GM12864 (cell line): Measurements from ENCODE around the gene TCEAL8.

ENCODE experiments used
- DNase-seq: peaks from one replicate; pipeline ENCODE4 v3.0.0-alpha.2; 2011; ENCODE audit warnings: low read depth
- H3K4me3 ChIP-seq: 2 replicates; pipeline ENCODE4 v1.5.1; 2011; ENCODE audit warnings: mild to moderate bottlenecking, low read depth, low read length, control low read depth
- CTCF ChIP-seq: IDR thresholded peaks from 2 replicates; pipeline ENCODE4 v1.5.1; 2011; ENCODE audit warnings: low read depth, mild to moderate bottlenecking, moderate library complexity, low read length, control low read depth, inconsistent platforms; ENCODE audit errors: missing control alignments

Gene TCEAL8

GRCh38 chrX:103254921-103255493 lies at the start of gene TCEAL8:
TSS of gene TCEAL8 (minus strand) at chrX:103255155. CDS start at chrX:103253979, 1,176 bp downstream.
- DNase-seq: peak; percentile 26
- TF ChIP-seq CTCF: no peak

GRCh38 chrX:103304705-103305104 lies 49.8 kb upstream of the TCEAL8 start:
- no peak for DNase-seq
- TF ChIP-seq CTCF: no peak
- H3K4me3 ChIP-seq: no peak overlapping the region

More at GRCh38 chrX:103254921-103255493, at the start of gene TCEAL8:
- peak within 1 kb of the TSS; percentile 83 for H3K4me3 ChIP-seq

GRCh38 chrX:103293118-103293517 lies 38.2 kb upstream of the TCEAL8 start:
- no peak for DNase-seq
- no peak overlapping the region for H3K4me3 ChIP-seq
- TF ChIP-seq CTCF: no peak

GRCh38 chrX:103279624-103280023 lies 24.7 kb upstream of the TCEAL8 start:
- no peak for TF ChIP-seq CTCF
- no peak for DNase-seq
- no peak overlapping the region for H3K4me3 ChIP-seq

GRCh38 chrX:103276581-103277002 lies 21.6 kb upstream of the TCEAL8 start, which contains the start of gene TCEAL5:
TSS of gene TCEAL5 (minus strand) at chrX:103276750. CDS start at chrX:103274563, 2,187 bp downstream.
- H3K4me3 ChIP-seq: no peak within 1 kb of the TSS
- no peak for DNase-seq
- no peak for TF ChIP-seq CTCF

- DNase-seq: no peak
- no peak overlapping the region for H3K4me3 ChIP-seq
- no peak for TF ChIP-seq CTCF
These were observed 21.1 kb upstream of the TCEAL8 start for GRCh38 chrX:103275947-103276567.

- no peak for DNase-seq
- TF ChIP-seq CTCF: no peak
- H3K4me3 ChIP-seq: no peak overlapping the region
These were observed 19.3 kb upstream of the TCEAL8 start for GRCh38 chrX:103274284-103274683.
